GM18870 (cell line): Measurements from ENCODE around the gene SAMD8.
"Not testable (repeated sequence)": the region's sequence is repeated elsewhere in the genome, so short reads cannot be mapped to it uniquely, and the experiment has no call there.

Experiments
- ATAC-seq: cut with Tn5 transposase; IDR thresholded peaks from one replicate; pipeline ENCODE4 v1.9.1; 2021; ENCODE audit warnings: moderate library complexity; ENCODE audit not compliant: unreplicated experiment

The SAMD8 gene

GRCh38 chr10:75137533-75138438, 26.3 kb downstream of the SAMD8 start:
- no peak for ATAC-seq

- ATAC-seq, result no peak
These were observed 28.8 kb downstream of the SAMD8 start for GRCh38 chr10:75140246-75140645.

GRCh38 chr10:75143353-75143752, 31.9 kb downstream of the SAMD8 start:
- ATAC-seq, result no peak

GRCh38 chr10:75145590-75145989, 34.1 kb downstream of the SAMD8 start:
- ATAC-seq, result no peak

GRCh38 chr10:75146780-75147179, 35.3 kb downstream of the SAMD8 start:
- no peak for ATAC-seq

- no peak for ATAC-seq
These were observed 39.2 kb downstream of the SAMD8 start for GRCh38 chr10:75150656-75151055.

- no peak for ATAC-seq
These were observed 48.1 kb downstream of the SAMD8 start for GRCh38 chr10:75159519-75159918.

GRCh38 chr10:75165684-75166622, 54.5 kb downstream of the SAMD8 start:
- ATAC-seq, result peak; percentile 65

GRCh38 chr10:75166623-75166972, 55.1 kb downstream of the SAMD8 start:
- ATAC-seq, result peak; percentile 12

- no peak for ATAC-seq
These were observed 56.8 kb downstream of the SAMD8 start for GRCh38 chr10:75168275-75168674.

- ATAC-seq, result no peak
These were observed 58.8 kb downstream of the SAMD8 start for GRCh38 chr10:75170215-75170614.

GRCh38 chr10:75175046-75175445, 63.6 kb downstream of the SAMD8 start:
- no peak for ATAC-seq

- no peak for ATAC-seq
These were observed 64.6 kb downstream of the SAMD8 start for GRCh38 chr10:75176046-75176445.

- no peak for ATAC-seq
These were observed 65.3 kb downstream of the SAMD8 start for GRCh38 chr10:75176736-75177135.

GRCh38 chr10:75179657-75180177, 68.3 kb downstream of the SAMD8 start:
- ATAC-seq, result no peak

GRCh38 chr10:75180592-75180991, 69.1 kb downstream of the SAMD8 start:
- no peak for ATAC-seq

GRCh38 chr10:75181073-75181472, 69.6 kb downstream of the SAMD8 start:
- ATAC-seq, result no peak

- ATAC-seq, result no peak
These were observed 74.9 kb downstream of the SAMD8 start for GRCh38 chr10:75186310-75186709.

- ATAC-seq, result no peak
These were observed 76.5 kb downstream of the SAMD8 start for GRCh38 chr10:75187961-75188426.

- not testable (repeated sequence) for ATAC-seq
These were observed 77.1 kb downstream of the SAMD8 start for GRCh38 chr10:75188522-75188921.
